H1 (cell line): Measurements from ENCODE around the gene VPS52. TPM values are rescaled to one million over a fixed set of nuclear protein-coding genes. Genes with fewer than 3 reads are reported as not detected.

ENCODE experiments used
- CTCF ChIP-seq, 3 experiments: IDR thresholded peaks; 1 replicate in 2 of 3; 2 replicates in 1 of 3; pipeline versions ENCODE4 v1.5.1 to v1.6.1; 2011; ENCODE audit warnings: low read length in 3 of 3, mild to moderate bottlenecking in 3 of 3, inconsistent platforms in 2 of 3, low read depth in 1 of 3, moderate library complexity in 1 of 3; ENCODE audit not compliant: insufficient read depth in 1 of 3; ENCODE audit errors: control extremely low read depth in 1 of 3
- ZNF274 ChIP-seq: IDR thresholded peaks from 2 replicates; pipeline ENCODE4 v1.7.0; 2012; ENCODE audit warnings: low read length, borderline replicate concordance; ENCODE audit errors: extremely low read depth
- polyA plus RNA-seq, 7 experiments: library from polyadenylated mRNA; depleted of rRNA in 3 of 7; stranded (reverse) in 5 of 7; unstranded in 2 of 7; fragments of >200 nt in 5 of 7; fragments of 200-250 nt in 2 of 7; gene quantifications; 1 replicate in 5 of 7; 2 replicates in 1 of 7; 4 replicates in 1 of 7; pipeline versions ENCODE4 v1.2.1 to v1.2.3, GENCODE V29; 2011 to 2013; ENCODE audit warnings: missing spikeins in 2 of 7, mixed read lengths in 2 of 7
- total RNA-seq: library from RNA; stranded (reverse); fragmentation: NEBNext Ultra II Directional; extraction: Animal tissue kit (Norgen Biotek cat#: 25700); gene quantifications from 2 replicates; pipeline ENCODE4 v1.2.1, GENCODE V29; 2021

VPS52 gene
- total and polyA plus RNA-seq, 2 of the 8 experiments (the other 6 are each of a cell fraction or from before 2014, with no cell fraction given), result 36.5 to 86.3 TPM

- TF ChIP-seq CTCF (IDR thresholded peaks at IDR 0.05; ENCODE audit: control extremely low read depth in 1 of 3, insufficient read depth in 1 of 3, low read depth in 1 of 3, low read length in 3 of 3) (peak in 2 of 3 experiments; percentile 23 to 36; a peak in 2 of 4 replicates), ZNF274 (no peak)
- TF ChIP-seq, all 59 proteins: peak for 5
Measured at GRCh38 chr6:33205191-33206026, 66.3 kb downstream of the VPS52 start (continued).
